Measurements from ENCODE around the gene RAPGEF2. TPM values are rescaled to one million over a fixed set of nuclear protein-coding genes. Genes with fewer than 3 reads are reported as not detected.
A peak's percentile ranks its signal among the peaks of the same experiment; 100 is the strongest.

RAPGEF2 gene
- total and polyA plus RNA-seq, 2 of the 8 experiments (the other 6 are each of a cell fraction or from before 2014, with no cell fraction given): 24.4 to 48.6 TPM

DNA sequence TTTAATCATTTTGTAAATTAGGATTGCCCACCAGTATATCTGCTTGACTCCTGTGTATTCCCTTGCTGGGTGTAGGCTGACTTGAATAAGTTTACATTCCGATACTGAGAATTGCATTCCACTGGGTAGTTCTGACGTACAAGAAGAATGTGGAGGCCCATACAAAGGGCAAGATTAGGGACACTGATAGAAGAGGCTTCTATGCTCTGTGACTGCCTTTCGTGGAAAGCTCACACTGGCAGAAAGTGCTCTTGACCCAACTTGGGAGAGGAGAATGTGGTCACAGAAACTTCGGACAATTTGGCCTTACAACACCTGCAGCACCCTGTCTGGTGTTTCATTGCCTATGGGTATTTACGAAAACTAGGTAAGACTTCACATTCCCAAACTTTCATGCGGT, 126.3 kb downstream of the RAPGEF2 start:
- no peak for DNase-seq (ENCODE audit: low read depth in 1 of 2, low spot score in 2 of 2)
- POLR2A ChIA-PET (ENCODE audit: partially characterized antibody): no interaction called here
- no peak for TF ChIP-seq RAD21 (IDR thresholded peaks at IDR 0.05 in 1 of 2, conservative IDR thresholded peaks at IDR 0.05 in 1 of 2; ENCODE audit: low read depth in 2 of 2, low read length in 2 of 2)
- TF ChIP-seq HDAC2 (IDR thresholded peaks at IDR 0.05; ENCODE audit: borderline replicate concordance in 1 of 2, low read depth in 2 of 2, low read length in 2 of 2): 0 out of 4 replicates have a peak, but pooled peaks of 1 of the 2 experiments have one; percentile 8
- TF ChIP-seq KDM4A (IDR thresholded peaks at IDR 0.05; ENCODE audit: low read depth, low read length, severe bottlenecking): no peak
- TF ChIP-seq FOSL1 (IDR thresholded peaks at IDR 0.05; ENCODE audit: insufficient read depth, low read depth, low read length): no peak
- TF ChIP-seq TEAD4 (IDR thresholded peaks at IDR 0.05; ENCODE audit: low read depth, low read length): peak; percentile 75
- no peak for TF ChIP-seq PHF8 (conservative IDR thresholded peaks at IDR 0.05; ENCODE audit: low read depth, low read length)
- no peak for TF ChIP-seq TAF7 (optimal IDR thresholded peaks at IDR 0.05; ENCODE audit: borderline replicate concordance, low read depth, low read length)
- TF ChIP-seq, protein P1, sequence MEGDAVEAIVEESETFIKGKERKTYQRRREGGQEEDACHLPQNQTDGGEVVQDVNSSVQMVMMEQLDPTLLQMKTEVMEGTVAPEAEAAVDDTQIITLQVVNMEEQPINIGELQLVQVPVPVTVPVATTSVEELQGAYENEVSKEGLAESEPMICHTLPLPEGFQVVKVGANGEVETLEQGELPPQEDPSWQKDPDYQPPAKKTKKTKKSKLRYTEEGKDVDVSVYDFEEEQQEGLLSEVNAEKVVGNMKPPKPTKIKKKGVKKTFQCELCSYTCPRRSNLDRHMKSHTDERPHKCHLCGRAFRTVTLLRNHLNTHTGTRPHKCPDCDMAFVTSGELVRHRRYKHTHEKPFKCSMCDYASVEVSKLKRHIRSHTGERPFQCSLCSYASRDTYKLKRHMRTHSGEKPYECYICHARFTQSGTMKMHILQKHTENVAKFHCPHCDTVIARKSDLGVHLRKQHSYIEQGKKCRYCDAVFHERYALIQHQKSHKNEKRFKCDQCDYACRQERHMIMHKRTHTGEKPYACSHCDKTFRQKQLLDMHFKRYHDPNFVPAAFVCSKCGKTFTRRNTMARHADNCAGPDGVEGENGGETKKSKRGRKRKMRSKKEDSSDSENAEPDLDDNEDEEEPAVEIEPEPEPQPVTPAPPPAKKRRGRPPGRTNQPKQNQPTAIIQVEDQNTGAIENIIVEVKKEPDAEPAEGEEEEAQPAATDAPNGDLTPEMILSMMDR (IDR thresholded peaks at IDR 0.05; ENCODE audit: control extremely low read depth in 1 of 3, insufficient read depth in 1 of 3, low read depth in 1 of 3, low read length in 3 of 3): no peak
- TF ChIP-seq CREB1 (IDR thresholded peaks at IDR 0.05): no peak

More for the DNA sequence above, 126.3 kb downstream of the RAPGEF2 start:
- Histone ChIP-seq H3K36me3 (ENCODE audit: control insufficient read depth in 2 of 4, insufficient read depth in 4 of 4, low read length in 3 of 4) (no peaks in the 10 kb centered on the region), H3K4ac (replicated peaks; ENCODE audit: insufficient read length, low read depth, low read length) (no peak overlapping the region), H2BK20ac (ENCODE audit: low read length) (no peak overlapping the region), H2BK15ac (ENCODE audit: low read length) (no peak overlapping the region), H2BK5ac (ENCODE audit: low read depth, low read length) (no peak overlapping the region), H2BK12ac (ENCODE audit: low read depth, low read length) (no peak overlapping the region), H3K4me2 (ENCODE audit: insufficient read depth in 1 of 2, low read depth in 2 of 2, low read length in 2 of 2) (no peak overlapping the region; a peak in 1 of 4 replicates), H3K23ac (ENCODE audit: insufficient read length) (no peak overlapping the region), H3K18ac (ENCODE audit: extremely low read depth, low read length) (no peak overlapping the region), H3K56ac (replicated peaks; ENCODE audit: insufficient read length, low read depth, low read length) (no peak overlapping the region), H3K27ac (ENCODE audit: low read depth, low read length) (0 out of 2 replicates have a peak overlapping the region, but pooled peaks have one; percentile 27), H3K4me1 (replicated peaks in 1 of 4; ENCODE audit: control insufficient read depth in 3 of 4, insufficient read depth in 4 of 4, low read length in 3 of 4) (peaks cover 3 to 19% (median 16%) of the 10 kb centered on the region in 4 experiments; a peak in 6 of 7 replicates), H3K14ac (ENCODE audit: insufficient read length) (no peak overlapping the region), H3K23me2 (ENCODE audit: low read depth, low read length) (no peaks in the 10 kb centered on the region), H4K20me1 (replicated peaks in 1 of 2; ENCODE audit: control insufficient read depth in 1 of 2, insufficient read depth in 2 of 2, low read length in 2 of 2) (peaks cover 0 to 4% of the 10 kb centered on the region in 2 experiments), H4K5ac (ENCODE audit: insufficient read length, low read depth, low read length) (no peak overlapping the region), H3K9ac (replicated peaks in 1 of 4; ENCODE audit: extremely low read depth in 1 of 4, low read depth in 3 of 4, low read length in 3 of 4) (no peak overlapping the region), H2AK5ac (ENCODE audit: low read depth, low read length) (peak overlapping the region; percentile 76; the same call in 1 of the 2 replicates), H3K79me1 (ENCODE audit: low read depth, low read length) (peaks cover 3% of the 10 kb centered on the region; the same call in 1 of the 2 replicates), H4K8ac (ENCODE audit: extremely low read depth, insufficient read depth, low read length) (no peak overlapping the region), H3K9me3 (ENCODE audit: insufficient read depth in 2 of 2, low read depth in 1 of 2, low read length in 1 of 2) (no peaks in the 10 kb centered on the region), H2AFZ (ENCODE audit: low read length) (no peak overlapping the region), H2BK120ac (replicated peaks; ENCODE audit: low read depth, low read length) (no peak overlapping the region), H3K27me3 (replicated peaks in 1 of 4; ENCODE audit: control insufficient read depth in 3 of 4, extremely low read depth in 1 of 4, insufficient read depth in 3 of 4, low read length in 3 of 4) (no peaks in the 10 kb centered on the region), H3K79me2 (ENCODE audit: control insufficient read depth in 1 of 2, insufficient read depth in 2 of 2, low read length in 2 of 2) (peaks cover 0 to 74% of the 10 kb centered on the region in 2 experiments; a peak in 2 of 4 replicates), H4K91ac (replicated peaks; ENCODE audit: insufficient read length, low read length) (peak overlapping the region; percentile 41), H3K4me3 (ENCODE audit: extremely low read depth in 1 of 4, insufficient read depth in 2 of 4, low read depth in 3 of 4, low read length in 4 of 4) (no peak overlapping the region)
- CTCF ChIA-PET (ENCODE audit: partially characterized antibody): interaction anchor here (0.5 to 2.4 kb wide), 5 partner anchors 11 to 89 kb away, joined by 3 to 8 read pairs (median 5); no protein-coding TSS in a partner anchor
- WGBS, 2 experiments (ENCODE audit: extremely low coverage in 1 of 2, insufficient coverage in 1 of 2, insufficient read length in 1 of 2, insufficient replicate concordance in 2 of 2, low coverage in 1 of 2, low lambda C conversion rate in 2 of 2, missing lambda C conversion rate in 1 of 2): 62% methylated on average over 6 of the region's 6 CpGs; no CpG with 5 or more reads in 1 of the 2 experiments
- FAIRE-seq: peak; percentile 91

Data from H1 (cell line).